ENCODE data around the gene NEURL1.
"Not testable (repeated sequence)": the region's sequence is repeated elsewhere in the genome, so short reads cannot be mapped to it uniquely, and the experiment has no call there.

Gene NEURL1

GRCh38 chr10:103465411-103466179, 27.9 kb upstream of the NEURL1 start:
- DNase-seq: no peak

GRCh38 chr10:103466734-103467133, 26.8 kb upstream of the NEURL1 start:
- DNase-seq: no peak

- DNase-seq: no peak
Measured at GRCh38 chr10:103467406-103467805, 26.1 kb upstream of the NEURL1 start.

- no peak for DNase-seq
Measured at GRCh38 chr10:103469201-103469600, 24.3 kb upstream of the NEURL1 start.

GRCh38 chr10:103470761-103471653, 22.5 kb upstream of the NEURL1 start:
- DNase-seq: no peak

GRCh38 chr10:103472005-103472404, 21.5 kb upstream of the NEURL1 start:
- no peak for DNase-seq

GRCh38 chr10:103473261-103473671, 20.2 kb upstream of the NEURL1 start:
- no peak for DNase-seq

- DNase-seq: no peak
Measured at GRCh38 chr10:103474077-103474476, 19.4 kb upstream of the NEURL1 start.

GRCh38 chr10:103475437-103475836, 18.1 kb upstream of the NEURL1 start:
- no peak for DNase-seq

- no peak for DNase-seq
Measured at GRCh38 chr10:103476046-103476768, 17.3 kb upstream of the NEURL1 start.

GRCh38 chr10:103478671-103479070, 14.8 kb upstream of the NEURL1 start:
- DNase-seq: no peak

- DNase-seq: no peak
Measured at GRCh38 chr10:103479135-103479534, 14.4 kb upstream of the NEURL1 start, which contains the start of gene CALHM3. CALHM3 (minus strand) TSS chr10:103479240; CDS start chr10:103479032, 208 bp downstream.

- DNase-seq: no peak
Measured at GRCh38 chr10:103480521-103480920, 13.0 kb upstream of the NEURL1 start.

- DNase-seq: no peak
Measured at GRCh38 chr10:103481974-103482531, 11.5 kb upstream of the NEURL1 start.

- DNase-seq: not testable (repeated sequence)
Measured at GRCh38 chr10:103486635-103487409, 6.7 kb upstream of the NEURL1 start.

GRCh38 chr10:103487410-103487708, 6.1 kb upstream of the NEURL1 start:
- DNase-seq: no peak

GRCh38 chr10:103490986-103491314, 2.6 kb upstream of the NEURL1 start:
- no peak for DNase-seq

GRCh38 chr10:103491729-103492364, 1.7 kb upstream of the NEURL1 start:
- DNase-seq: no peak

GRCh38 chr10:103492655-103493261, 747 bp upstream of the NEURL1 start:
- no peak for DNase-seq

- no peak for DNase-seq
Measured at GRCh38 chr10:103493916-103494877, 692 bp downstream of the NEURL1 start.
